Muscle of arm (tissue), 12 donors: ENCODE measurements around the gene VPS18. TPM values are rescaled to one million over a fixed set of nuclear protein-coding genes. Genes with fewer than 3 reads are reported as not detected.
A peak's percentile ranks its signal among the peaks of the same experiment; 100 is the strongest.

Experiments used
- DNase-seq: peaks from one replicate; pipeline ENCODE4 v3.0.0-alpha.2; 2013
- polyA plus RNA-seq, 12 donors: library from polyadenylated mRNA; unstranded; fragments of 120-200 nt; gene quantifications; one replicate each; pipeline ENCODE4 v1.2.1, GENCODE V29; 2013; ENCODE audit not compliant: insufficient read length in 12 of 12

Gene VPS18
- polyA plus RNA-seq, 12 donors, result 7.4 to 18.6 (median 9.5) TPM; not detected in 1

DNA sequence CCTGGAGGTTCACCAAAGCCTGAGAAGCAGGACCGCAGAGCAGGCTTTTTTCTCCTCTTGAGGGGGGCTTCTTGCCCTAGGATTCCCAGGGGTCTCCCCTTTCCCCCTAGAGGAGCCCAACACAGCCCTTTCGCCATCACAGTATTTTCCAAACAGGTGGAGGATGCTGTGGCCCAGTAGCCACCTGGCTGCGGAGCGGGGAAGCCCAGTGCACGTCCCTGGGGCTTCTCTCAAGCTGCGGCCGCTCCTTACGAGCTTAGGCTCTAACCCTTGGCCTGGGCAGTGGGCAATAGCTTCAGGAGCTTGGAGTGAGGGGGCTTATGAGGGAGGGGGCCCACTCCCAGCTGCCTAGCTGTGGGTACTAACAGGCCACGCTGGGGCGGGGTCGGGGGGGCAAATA lies 23.3 kb downstream of the VPS18 start:
- no peak for DNase-seq

DNA sequence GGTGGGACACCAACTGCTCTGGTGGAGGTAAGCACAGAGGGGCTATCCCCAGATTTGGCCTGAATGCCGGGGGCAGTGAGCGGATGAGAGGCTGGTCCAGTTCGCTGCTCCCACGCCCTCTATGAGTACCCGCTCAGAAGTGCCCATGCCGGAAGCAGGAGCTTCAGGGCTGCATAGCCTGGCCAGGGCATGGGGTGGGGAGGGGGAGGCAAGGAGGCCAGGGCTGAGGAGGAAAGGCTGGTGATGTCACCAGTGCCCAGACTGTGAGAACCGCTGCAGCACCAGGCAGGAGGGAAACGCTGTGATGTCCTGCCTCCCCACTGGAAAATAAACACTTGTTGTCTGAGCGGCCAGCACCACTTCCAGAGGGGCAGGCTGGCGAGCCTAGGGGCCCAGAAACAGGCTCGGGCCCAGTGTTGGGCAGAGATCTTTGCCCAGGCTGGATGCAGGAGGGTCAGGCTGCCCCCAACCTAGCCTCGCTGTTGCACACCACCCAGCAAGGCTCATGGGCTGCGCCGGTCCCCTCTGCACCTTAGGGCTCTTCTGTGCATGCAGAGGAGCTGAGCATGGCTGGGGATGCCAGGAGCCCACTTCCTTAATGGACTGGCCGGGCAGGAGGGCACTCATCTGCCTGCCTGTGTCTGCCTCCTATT lies 24.0 kb downstream of the VPS18 start:
- DNase-seq, result no peak

DNA sequence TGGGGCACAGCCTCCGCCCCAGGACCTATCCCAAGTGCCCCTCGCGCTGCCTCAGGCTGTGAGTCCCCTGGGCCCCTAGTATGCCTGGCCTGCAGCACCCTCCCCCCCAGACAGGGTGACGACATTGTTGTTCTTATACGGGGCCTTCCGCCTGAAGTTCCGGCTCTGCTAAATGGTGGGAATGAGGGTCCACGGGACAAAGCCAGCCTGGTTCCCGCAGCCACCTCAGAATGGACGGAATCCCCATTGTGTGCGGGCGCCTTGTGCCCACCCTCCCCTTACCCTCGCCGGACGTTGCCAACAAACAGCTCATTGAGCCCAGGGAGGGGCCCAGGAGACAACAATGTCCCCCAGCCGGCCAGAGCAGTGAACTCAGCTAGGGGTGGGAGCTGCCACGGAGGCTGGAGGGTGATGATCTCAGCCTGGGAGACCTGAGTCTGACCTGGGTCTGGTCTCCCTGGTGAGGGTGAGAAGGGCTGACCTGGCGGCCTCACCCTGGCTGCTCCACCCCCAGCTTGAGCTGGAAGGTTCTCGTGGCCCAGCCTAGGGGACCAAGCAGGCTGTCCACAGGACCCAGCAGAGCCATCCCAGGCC lies 24.6 kb downstream of the VPS18 start:
- no peak for DNase-seq

DNA sequence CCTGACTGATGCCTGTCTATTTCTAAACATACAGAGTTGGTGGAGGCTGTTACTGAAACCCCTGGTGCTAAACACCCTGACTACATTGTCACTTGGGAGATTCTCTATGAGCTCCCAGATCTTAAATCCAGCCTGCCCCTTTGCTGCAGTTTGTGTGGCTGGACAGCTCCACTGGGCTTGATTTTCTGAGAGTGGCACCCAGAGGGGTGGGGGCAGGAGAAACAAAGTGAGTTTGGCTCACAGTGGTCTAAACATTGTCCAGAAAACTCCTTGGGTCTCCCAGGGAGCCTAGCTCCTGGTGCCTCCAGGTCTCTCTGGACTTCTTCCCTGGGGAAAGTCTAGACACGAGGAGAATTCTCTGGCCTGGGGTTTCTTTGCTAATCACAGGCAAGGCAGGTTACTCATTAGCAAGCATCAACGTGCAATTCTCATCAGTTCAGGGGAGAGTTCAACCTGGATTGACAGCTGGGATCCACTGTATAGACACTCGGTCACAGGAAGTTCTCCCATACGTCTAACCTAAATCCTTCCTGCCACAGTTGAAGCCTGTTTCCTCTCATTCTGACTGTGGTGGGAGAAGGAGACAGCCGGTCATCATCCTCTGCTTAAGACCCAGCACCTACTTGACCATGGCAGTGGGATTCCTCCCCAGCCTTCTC lies 27.8 kb downstream of the VPS18 start:
- no peak for DNase-seq

DNA sequence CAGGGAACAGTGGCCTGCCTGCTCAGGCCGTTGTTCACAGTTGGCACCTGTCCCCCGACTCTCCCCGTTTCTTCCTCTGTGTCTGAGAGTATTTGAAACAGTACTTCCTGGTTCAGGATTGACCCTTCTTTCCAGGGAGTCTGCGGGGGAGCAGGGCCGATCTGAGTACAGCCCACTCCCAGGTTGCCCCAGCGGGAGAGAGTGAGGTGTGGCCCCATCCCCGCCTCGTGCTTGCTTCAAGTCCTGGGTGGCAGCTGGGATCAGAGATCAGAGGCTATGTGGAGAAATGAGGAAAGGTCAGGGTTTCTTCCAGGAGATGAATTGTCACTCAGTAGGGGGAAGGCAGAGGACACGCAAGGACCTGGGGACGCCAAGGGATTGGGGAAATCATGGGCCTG lies 28.4 kb downstream of the VPS18 start:
- DNase-seq, result no peak

DNA sequence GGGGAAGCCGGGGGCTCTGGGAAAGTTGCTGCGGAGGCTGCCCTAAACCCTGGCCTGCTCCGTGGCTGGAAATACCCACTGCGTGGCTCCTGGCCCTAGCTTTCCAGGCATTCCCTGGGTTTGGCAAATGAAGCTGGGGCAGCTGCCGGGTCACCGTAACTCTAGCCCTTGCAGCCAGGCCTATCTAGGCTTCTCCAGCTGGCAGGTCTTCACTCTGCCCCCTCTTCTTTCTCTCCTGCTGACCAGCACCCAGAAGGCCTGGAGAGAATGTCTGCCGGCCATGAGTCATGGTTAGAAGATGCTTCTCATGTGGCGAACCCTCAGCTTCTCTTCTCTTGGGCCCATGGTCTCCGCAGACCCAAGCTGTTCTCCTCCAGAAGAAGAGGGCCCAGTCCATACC lies 29.3 kb downstream of the VPS18 start:
- DNase-seq, result no peak

DNA sequence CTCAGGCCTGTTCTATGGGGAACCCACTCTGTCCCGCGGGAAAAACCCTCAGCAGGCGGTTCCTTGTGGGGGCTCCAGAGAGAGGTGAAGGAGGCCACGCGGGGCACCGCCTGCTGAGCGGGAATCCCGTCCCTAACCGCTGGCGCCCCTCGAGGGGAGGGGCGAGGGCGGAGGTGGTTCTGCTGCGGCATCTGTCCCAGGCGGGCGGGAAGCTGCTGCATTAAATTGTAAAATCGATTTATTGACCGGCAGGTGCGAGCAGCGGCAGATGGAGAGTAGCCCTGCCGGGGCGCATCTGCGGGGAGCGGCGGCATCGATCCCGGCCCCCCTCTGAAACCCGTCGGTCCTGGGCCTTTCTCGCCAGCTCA lies 31.2 kb downstream of the VPS18 start:
- no peak for DNase-seq

DNA sequence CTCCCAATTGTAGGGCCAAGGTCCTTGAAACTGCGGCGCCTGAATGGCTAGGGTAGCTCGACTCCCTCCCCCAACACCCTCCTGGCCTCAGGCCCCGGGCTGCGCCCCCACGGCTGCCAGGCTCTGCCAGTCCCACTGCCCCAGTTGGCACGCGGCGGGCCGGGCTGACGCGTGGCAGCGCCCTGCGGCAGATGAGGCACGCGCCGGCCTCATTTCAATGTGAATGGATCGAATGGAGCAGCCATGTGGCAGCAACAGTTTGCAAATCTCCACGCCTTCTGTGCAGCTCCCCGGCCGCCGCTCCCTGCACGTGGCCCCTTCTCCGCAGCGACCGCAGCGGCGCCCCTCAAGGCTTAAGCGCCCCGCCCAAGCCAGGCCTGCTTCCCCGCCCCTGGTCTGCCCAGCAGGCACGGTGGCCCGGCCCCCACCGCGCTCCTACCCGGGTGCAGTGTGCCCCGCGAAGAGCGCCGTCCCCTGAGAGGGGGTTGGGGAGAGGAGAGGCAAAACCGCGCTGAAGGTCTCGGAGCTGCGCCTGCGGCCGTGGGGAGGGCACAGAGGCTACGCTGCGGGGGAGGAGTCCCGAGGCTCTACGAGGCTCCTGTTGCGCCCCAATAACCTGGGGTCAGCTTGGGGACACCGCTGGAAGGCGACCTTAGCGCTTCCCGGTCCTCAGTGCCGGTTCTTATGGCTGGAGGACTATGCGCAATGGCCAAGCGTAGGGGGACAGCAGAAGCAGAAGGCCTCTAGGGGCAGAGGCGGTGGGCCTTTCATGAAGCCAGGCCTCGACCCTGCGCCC lies 31.8 kb downstream of the VPS18 start:
- no peak for DNase-seq

DNA sequence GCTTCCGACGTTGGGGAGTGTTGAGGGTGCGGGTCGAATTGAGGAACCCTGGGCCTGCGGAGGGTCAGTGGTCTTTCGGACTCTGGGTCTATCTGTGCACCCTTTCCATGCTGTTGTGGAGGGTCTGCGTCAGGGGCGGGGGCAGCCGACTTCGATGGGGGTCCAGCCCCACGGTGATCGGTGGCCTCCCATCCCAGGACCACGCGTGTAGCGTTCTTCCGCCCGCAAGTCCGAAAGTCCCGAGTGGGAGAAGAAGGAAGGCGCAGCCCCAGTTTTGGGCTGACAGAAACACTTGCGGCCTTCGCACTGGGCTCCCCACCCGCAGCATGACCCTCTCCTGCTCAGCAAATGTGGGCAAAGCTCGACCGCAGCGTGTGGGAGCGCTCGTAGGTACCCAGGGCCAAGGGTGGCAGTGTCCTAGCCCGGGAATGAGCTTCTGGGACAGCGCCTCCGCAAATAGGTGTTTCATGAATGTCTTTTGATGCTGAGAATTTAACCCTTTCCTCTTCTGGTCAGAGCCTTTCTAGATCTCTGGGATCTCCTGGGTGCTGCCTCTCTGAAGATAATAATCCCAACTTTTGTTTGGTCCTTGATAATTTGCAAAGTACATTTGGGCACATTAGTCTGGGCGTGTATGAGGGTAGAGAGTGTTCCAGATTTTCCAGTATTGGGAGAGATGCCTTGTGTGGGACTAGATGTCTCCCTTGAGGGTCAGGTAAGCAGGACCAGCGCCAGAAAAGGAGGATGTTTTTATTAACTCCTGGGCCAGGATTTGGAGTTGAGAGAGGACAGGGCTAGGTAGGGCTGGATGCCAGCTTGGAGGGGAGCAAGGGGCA lies 32.6 kb downstream of the VPS18 start:
- DNase-seq, result no peak

DNA sequence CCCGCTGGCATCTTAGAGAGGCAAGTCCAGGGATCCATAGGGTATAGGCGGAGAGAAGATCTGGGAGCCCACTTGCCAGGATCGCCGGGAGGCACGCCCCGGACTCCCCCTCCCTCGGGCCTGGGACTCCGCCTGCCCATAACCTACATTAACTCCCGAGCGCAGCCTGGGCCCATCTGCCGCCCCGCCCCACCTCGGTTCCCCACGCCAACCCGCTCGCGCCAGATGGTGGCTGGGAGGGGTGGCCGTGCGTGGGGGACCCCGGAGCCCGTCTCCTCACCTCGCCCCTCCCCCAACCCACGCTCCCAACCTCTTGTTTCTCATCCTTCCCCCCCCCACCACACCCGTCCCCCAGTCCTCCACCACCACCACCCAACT lies 33.2 kb downstream of the VPS18 start:
- DNase-seq, result no peak

DNA sequence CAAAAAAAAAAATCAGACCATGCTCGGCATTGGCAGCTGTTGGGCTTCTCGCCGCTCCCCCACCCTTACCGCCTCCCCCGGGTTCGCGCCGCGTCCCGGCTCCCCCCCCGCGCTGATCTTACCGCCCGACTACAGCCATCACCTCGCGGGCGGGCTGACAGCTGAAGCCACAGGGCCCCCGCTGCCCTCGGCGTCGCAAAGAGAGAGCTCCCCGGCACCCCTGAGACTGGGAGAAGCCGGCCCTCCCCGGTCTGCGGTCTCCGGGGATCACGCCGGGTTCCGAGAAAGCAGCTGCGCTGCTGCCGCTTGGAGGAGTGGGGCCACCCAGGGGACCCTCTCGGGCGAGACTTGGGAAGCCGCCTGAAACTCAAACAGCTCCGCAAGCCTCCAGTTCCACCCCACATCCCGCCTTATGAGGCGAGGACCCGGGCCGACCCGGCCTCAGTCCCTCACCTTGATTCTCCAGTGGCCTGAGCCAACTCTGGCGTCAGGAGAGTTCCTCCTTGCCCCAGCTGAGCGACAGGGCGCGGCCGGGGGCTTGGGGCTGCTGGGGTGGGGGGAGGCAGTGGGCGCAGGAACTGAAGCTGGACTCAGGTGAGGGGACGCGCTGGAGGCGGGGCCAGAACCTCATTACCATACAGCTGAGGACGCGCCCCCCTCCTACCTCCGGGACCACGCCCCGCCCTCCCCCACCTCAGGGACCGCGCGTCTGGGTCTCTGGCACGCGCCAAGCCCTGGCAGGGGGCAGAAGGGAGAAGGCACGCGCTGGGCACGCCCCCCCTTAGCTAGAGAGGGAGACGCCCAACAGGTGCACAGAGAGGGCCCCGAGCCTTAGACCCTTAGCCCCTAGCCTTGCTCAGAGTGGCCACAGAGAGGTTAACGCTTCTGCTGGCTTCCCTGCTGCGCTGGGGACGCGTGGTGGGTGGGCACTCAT lies 33.9 kb downstream of the VPS18 start:
- no peak for DNase-seq

DNA sequence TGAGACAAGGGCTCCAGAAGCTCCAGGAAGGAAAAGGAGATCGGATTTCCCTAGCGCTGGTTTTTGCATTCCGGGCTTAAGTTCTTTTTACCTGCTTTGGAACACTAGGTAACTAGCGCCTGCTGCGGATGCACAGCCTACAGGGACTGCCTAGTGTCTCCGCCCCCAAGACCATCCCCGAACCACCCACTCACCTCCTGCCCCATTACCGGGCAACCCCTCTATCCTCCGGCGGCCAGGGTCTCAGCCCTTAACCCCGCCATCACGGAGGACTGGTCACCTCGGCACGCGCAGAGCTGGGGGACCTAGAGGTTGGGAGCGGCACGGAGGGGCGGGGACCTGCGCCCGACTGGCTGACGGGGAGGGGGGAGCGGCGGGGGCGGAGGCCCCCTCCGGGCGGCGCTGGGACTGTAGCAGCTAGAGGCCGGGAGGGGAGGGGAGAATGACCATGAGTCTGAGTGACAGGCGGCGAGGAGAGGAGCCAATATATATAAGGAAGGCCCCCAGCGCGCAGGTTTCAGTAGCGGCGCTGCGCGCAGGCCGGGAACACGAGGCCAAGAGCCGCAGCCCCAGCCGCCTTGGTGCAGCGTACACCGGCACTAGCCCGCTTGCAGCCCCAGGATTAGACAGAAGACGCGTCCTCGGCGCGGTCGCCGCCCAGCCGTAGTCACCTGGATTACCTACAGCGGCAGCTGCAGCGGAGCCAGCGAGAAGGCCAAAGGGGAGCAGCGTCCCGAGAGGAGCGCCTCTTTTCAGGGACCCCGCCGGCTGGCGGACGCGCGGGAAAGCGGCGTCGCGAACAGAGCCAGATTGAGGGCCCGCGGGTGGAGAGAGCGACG lies 34.8 kb downstream of the VPS18 start, which contains the start of gene DLL4:
TSS of gene DLL4 (plus strand) at position 520 of the 839 bp plus-strand sequence. CDS start 329 bp downstream, outside the sequence.
- peak; percentile 67 for DNase-seq

DNA sequence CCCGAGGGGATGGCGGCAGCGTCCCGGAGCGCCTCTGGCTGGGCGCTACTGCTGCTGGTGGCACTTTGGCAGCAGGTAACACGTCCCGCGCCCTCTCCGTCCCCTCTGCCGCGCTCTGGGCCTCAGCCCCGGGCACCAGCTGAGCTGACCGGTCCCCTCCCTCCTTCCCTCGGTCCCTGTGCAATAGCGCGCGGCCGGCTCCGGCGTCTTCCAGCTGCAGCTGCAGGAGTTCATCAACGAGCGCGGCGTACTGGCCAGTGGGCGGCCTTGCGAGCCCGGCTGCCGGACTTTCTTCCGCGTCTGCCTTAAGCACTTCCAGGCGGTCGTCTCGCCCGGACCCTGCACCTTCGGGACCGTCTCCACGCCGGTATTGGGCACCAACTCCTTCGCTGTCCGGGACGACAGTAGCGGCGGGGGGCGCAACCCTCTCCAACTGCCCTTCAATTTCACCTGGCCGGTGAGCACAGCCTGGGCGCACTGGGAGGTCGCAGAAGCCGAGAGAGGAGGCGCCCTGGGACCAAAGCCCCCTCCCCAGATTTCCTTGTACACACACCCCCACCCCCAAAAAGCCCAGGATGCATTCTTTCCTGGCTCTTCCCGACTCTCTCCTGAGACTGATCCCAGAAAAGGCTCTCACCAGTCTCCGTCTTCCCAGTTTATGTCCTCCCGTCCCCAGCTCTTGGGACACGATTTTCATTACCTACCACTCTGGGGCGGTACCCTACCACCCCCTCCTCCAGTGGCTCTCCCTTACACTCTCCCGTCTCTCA lies 35.6 kb downstream of the VPS18 start:
- peak; percentile 72 for DNase-seq

DNA sequence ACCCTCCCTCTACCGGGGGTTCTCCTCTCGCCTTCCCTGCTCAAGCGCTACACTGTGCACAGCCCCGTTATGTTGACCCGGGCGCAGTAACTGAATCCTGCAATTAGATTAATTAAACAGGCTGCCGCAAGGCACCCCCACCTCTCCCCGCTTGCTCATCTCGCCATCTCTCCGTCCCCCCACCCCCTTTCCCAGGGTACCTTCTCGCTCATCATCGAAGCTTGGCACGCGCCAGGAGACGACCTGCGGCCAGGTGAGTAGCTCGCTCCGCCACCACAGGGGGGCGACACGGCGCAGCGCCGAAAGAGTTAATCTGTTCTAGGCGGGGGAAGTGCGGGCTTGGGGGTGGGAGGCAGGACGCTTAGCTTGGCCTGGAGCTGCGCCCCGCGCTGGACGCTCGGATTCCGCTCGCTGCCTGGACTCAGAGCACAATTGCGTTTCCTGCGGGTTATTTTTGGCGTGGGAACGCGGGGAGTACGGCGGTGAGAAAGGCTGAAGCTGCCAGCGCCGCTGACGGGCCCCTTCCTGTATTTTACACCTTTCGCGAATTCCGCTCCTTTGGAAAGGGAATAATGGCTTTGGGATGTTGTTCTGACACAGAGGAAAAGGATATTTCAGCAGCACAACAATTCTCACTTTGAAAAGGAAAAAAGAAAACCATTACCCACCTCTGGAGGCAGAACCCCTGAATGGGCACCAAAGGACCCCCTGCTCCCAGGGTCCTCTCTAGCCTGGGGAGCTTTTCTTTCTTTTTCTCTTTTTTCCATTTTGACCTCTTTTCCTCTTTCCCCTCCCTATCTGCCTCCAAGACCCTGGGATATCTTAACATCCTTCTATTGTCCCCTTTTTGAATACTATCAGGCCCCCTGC lies 36.4 kb downstream of the VPS18 start:
- peak; percentile 56 for DNase-seq

DNA sequence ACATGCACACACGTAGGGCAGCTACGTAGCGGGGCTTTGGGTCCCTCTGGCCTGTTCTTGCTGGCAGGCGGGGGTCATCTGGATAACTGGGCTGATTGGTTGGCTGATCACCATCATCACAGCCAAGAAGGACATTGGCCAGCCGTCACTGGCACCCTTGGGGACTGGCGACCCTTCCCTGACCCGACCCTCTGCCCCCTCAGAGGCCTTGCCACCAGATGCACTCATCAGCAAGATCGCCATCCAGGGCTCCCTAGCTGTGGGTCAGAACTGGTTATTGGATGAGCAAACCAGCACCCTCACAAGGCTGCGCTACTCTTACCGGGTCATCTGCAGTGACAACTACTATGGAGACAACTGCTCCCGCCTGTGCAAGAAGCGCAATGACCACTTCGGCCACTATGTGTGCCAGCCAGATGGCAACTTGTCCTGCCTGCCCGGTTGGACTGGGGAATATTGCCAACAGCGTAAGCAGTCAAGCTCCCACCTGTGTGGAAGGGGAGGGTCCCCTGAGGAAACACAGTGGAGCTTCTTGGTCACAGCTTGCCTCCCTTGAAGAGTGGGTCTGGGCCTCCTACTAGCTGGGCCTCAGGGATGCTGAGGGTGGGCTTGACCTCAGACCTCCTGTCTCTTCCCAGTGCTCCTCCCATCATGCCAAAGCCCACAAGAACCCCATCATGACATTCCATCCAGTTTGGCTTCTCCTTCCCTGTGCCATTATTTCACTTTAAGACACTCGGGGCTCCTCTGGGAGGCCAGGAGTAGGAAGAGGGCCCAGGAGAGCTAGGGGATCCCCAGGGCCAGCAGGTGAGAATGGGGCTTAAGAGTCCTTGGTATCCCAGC lies 37.3 kb downstream of the VPS18 start:
- no peak for DNase-seq

DNA sequence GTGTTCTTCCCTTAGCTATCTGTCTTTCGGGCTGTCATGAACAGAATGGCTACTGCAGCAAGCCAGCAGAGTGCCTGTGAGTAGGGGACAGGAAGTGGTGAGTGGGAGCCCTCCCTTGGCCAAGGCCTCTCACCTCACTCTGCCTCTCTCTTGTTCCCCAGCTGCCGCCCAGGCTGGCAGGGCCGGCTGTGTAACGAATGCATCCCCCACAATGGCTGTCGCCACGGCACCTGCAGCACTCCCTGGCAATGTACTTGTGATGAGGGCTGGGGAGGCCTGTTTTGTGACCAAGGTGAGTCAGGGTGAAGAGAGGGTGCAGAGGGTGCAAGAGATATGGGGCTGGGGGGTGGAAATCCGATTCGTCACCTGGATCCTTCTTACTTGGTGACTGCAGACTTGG lies 37.9 kb downstream of the VPS18 start:
- DNase-seq, result no peak
